Astrocyte (in vitro differentiated cells and primary cell): ENCODE results near the gene SV2A.

Experiments
- CTCF ChIP-seq: IDR thresholded peaks from 2 replicates; pipeline ENCODE4 v1.5.1; 2011; ENCODE audit warnings: low read depth, mild to moderate bottlenecking, inconsistent platforms, low read length, moderate library complexity; ENCODE audit not compliant: insufficient read depth
- EZH2 ChIP-seq: IDR thresholded peaks from 2 replicates; pipeline ENCODE4 v1.6.1; 2012; ENCODE audit warnings: mild to moderate bottlenecking, low read length, inconsistent platforms; ENCODE audit not compliant: insufficient read depth

GRCh38 chr1:149942207-149942606 lies 24.6 kb upstream of the SV2A start:
- no peak for TF ChIP-seq CTCF
- no peak for TF ChIP-seq EZH2
